GM21360 (cell line): Measurements from ENCODE around the gene CREB3L2.

ENCODE experiments used
- ATAC-seq: cut with Tn5 transposase; IDR thresholded peaks from one replicate; pipeline ENCODE4 v1.9.1; 2021; ENCODE audit warnings: mild to moderate bottlenecking, moderate library complexity; ENCODE audit not compliant: unreplicated experiment

The CREB3L2 gene

GRCh38 chr7:137878333-137878961 is 123.4 kb downstream of the CREB3L2 start:
- ATAC-seq = no peak

DNA sequence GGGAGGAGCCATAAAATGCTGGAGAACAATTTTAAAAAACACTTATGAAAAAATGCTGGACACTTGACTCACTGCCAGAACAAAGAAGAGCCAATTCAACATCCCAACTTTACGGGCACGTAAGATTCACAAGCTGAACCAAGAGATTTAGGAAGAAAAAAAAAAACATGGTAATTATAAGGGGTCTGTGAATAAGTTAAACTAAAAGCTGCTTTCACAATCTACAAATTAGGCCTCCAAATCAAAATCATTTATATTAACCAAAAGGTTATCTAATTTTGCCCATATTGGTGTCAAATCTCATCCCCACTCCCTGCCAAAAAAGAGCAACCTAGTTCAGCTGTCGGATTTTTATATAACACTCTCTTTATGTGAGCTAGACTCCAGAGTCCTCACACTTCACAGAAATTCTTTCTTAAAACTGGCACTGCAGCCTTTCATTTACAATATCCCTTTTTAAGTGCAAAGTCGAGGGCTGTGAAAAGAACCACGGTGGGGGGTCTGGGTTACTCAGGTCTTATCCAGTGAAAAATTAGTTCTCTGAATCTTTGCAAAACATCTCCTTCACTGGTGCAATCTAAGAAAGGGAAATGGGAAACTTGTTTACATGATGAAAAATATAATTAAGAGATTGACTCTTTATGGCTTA is 124.7 kb downstream of the CREB3L2 start:
- no peak for ATAC-seq

DNA sequence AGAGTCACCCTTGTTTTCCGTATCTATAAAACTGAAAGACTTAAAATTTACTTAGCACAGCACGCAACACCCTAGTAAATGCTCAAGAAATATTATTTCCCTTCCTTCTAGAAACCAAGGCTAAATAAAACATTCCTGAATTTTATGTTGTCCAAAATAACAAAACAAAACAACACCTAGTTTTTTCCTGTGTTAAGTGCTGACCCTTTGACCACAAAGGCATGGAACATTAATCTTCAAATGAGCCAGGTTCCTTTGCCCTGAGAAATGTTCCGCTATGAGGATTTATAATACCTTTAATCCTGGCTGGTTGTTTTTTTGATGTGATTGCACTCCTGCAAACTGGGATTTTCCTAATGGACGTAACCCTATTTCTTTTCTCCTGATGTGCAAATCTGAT is 126.1 kb downstream of the CREB3L2 start:
- no peak for ATAC-seq

GRCh38 chr7:137873979-137874777 is 127.7 kb downstream of the CREB3L2 start:
- ATAC-seq = no peak

- no peak for ATAC-seq
Measured at GRCh38 chr7:137873524-137873923, 128.4 kb downstream of the CREB3L2 start.

DNA sequence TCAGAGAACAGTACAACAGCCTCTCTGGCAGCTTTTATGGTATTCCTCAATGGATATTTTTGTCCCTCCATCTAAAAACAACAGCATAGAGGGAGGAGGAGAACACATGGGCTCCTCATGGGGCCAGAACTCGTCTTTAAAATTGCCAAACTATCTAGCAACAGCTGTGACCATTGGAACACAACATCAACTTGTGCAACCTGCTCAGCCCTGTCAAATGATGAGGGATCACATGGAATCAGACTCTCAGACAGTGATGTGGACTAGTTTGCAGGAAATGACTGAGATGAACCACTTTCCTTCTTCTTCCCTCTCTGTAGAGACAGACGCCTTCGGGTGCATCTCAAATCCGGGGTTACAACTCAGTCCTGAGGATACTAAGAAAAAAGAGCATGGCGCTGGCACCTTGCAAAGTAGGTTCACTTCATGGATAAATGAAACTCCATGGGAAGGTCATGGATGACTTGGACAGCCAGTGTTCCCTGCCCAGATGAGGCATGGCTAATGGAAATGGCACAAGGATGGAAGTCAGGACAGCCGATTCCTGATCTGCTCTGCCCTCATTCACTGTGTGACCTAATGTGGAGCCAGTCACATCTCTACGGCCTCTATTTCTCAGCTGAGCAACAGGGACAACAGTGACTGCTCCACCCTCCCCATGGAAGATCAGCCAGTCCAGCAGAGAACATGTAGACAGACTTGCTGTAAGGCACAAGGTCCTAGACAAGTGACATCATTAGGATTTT is 130.5 kb downstream of the CREB3L2 start:
- no peak for ATAC-seq

- no peak for ATAC-seq
Measured at GRCh38 chr7:137870684-137871083, 131.2 kb downstream of the CREB3L2 start.

GRCh38 chr7:137870078-137870477 is 131.8 kb downstream of the CREB3L2 start:
- ATAC-seq = no peak

GRCh38 chr7:137869260-137869659 is 132.6 kb downstream of the CREB3L2 start:
- ATAC-seq = no peak

DNA sequence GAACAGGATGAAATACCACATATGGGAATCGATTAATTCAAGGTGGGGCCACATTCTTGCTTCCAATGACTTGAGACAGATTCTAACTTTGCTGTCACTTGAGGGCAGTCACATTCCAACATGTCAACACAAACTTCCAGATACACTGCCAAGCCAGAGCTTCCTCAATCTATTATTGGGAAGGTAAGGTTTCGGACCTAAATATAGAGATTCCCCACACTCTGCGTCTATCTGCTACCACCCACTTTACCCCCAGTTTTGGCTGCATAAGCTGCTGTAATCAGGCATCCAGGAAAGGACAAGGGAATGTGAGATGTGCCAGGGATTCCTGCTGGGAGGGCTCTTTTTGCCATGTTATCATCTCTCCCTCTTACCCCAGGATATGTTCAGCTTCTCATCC is 134.6 kb downstream of the CREB3L2 start:
- no peak for ATAC-seq

- ATAC-seq = no peak
Measured at GRCh38 chr7:137865764-137866163, 136.1 kb downstream of the CREB3L2 start.

DNA sequence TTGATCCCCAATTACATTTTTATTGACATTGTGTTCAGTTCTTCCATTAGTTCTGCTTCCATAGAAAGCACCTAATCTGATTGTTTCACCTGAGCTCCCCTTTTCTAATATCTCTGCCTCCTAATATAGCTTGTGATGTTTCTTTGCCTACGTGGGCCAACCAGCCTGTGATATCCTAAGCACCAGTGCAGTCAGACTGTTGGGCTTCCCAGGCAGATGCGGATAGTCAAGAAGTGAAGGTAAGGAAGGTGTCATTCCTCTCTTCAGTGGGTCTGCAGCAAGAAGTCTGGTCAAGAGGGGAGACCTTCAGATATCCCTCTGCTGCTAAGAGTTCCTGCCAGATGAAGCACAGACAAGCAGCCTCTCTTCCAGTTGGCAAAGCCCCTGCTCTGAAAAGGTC is 138.9 kb downstream of the CREB3L2 start:
- ATAC-seq = no peak

DNA sequence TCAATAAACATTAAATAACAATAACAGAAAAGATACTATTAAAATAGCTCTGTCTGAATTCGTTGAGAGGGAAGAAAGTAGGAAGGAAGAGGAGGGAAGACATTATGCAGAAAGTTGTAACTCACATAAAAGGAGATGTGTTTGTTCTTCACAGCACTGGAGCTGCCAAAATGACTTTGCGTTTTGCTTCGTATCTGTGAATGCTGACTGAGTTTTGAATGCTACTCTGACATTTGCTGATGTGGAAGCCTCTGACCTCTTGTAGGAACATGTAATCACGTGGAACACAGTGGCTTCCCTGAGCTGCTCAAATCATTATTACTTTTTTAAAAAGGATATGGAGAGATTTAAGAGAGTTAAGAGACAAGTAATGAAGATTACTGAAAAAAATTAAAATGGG is 139.5 kb downstream of the CREB3L2 start:
- no peak for ATAC-seq

- ATAC-seq = no peak
Measured at GRCh38 chr7:137860542-137860941, 141.3 kb downstream of the CREB3L2 start.

DNA sequence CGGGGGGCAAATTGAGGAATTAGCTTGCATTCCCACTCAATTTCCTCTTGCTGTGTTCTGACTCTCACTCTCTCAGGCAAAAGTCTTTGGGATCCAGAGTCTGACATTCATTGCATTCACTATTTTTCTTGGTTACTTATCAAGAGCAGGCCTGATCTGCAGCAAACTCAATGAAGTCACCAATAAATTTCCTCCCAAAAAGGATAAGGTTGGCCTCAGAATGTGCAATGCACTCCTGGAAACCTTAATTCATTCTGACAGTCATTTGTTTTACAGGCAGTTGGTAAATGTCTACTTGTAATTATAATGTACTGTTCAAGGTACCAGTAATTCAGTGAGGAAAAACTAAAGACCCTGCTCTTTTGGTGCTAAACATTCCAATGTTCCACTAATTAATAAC is 148.8 kb downstream of the CREB3L2 start:
- no peak for ATAC-seq

DNA sequence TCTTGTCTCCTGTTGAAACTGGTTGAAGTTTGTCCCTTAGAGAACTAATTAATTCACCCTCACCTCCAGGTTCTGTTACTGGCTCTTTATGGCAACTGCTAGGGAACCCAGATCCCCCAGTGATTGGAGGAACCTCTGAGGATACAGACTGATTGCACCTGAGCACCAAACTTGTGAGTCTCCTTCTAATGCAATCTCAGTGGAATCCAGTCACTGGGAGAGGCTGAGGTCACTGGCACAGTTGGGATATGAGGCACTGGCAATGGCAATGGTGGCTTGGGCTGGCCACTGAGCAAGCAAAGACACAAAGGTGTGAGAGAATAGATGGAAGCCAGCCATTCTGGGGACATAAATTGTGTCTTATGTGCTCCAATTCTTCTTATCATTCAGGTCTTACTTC is 149.8 kb downstream of the CREB3L2 start:
- ATAC-seq = no peak

- no peak for ATAC-seq
Measured at GRCh38 chr7:137850972-137851945, 150.6 kb downstream of the CREB3L2 start.

- no peak for ATAC-seq
Measured at GRCh38 chr7:137850571-137850970, 151.3 kb downstream of the CREB3L2 start.

DNA sequence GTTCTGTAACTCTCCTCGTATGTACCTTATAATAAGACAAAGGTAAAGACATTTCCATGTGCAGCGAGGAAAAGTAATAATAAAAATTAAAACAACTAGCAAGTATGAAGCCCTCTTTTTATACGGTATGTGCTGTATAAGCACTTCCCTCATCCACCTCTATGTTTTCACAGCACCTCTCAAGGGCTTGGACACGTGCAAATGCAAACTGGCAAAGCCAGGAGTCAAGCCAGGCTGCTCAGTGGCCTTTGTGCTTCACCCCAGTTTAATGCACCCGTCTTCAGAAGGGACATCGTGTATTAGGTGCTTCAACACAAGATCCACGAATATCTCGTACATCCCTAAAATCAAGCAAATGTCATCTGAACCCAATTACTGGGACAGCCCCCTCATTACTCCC is 153.8 kb downstream of the CREB3L2 start:
- ATAC-seq = no peak

- ATAC-seq = no peak
Measured at GRCh38 chr7:137847568-137848050, 154.3 kb downstream of the CREB3L2 start.
